ENCODE measurements around the gene EEIG1. TPM values are rescaled to one million over a fixed set of nuclear protein-coding genes. Genes with fewer than 3 reads are reported as not detected.

The EEIG1 gene
- total and polyA plus RNA-seq, 9 of the 15 experiments (the other 6 are each of a cell fraction or from before 2014, with no cell fraction given): 0.17 to 16.7 (median 3.6) TPM

- peak; percentile 30; the same call in 1 of the 2 replicates for TF ChIP-seq DEAF1 (CRISPR knock-in tag; IDR thresholded peaks at IDR 0.05)
- peak; percentile 44 for TF ChIP-seq CTCFL (IDR thresholded peaks at IDR 0.05; ENCODE audit: borderline replicate concordance, insufficient read depth, low read depth, low read length, poor library complexity, severe bottlenecking)
- peak; percentile 88 for TF ChIP-seq SPI1 (IDR thresholded peaks at IDR 0.05; ENCODE audit: borderline replicate concordance, low read depth, low read length)
- no peak for TF ChIP-seq TCFL5 (CRISPR knock-in tag; conservative IDR thresholded peaks at IDR 0.05)
- TF ChIP-seq RBFOX2 (IDR thresholded peaks at IDR 0.05; ENCODE audit: low read depth, low read length): peak; percentile 20; the same call in 1 of the 2 replicates
Observed at GRCh38 chr9:127977884-127978647, 2.7 kb downstream of the EEIG1 start (continued).

Measured in K562 (cell line).